ENCODE measurements around the gene ZNF784. TPM values are rescaled to one million over a fixed set of nuclear protein-coding genes. Genes with fewer than 3 reads are reported as not detected.

The ZNF784 gene
- total RNA-seq, 1 experiment from 2014 or later, result 9.9 TPM

- CTCF ChIA-PET, result interaction anchor here (2.3 kb wide), 1 partner anchor 10 kb away, joined by 5 read pairs; no protein-coding TSS in a partner anchor
- POLR2A ChIA-PET, result no interaction called here
- H3K4me1 Mint-ChIP-seq, result 0 out of 2 replicates have a peak, but pooled peaks cover 3% of the 10 kb centered on the region
- H3K4me3 Mint-ChIP-seq, result no peak overlapping the region
- peaks cover 19% of the 10 kb centered on the region for H3K36me3 Mint-ChIP-seq
- peaks cover 3% of the 10 kb centered on the region; the same call in 1 of the 2 replicates for H3K27me3 Mint-ChIP-seq (ENCODE audit: low read depth)
- DNase-seq (ENCODE audit: low spot score) (no peak), ATAC-seq (no peak)
- H3K9me3 Mint-ChIP-seq, result 0 out of 2 replicates have a peak, but pooled peaks cover 3% of the 10 kb centered on the region
- TF ChIP-seq TP53 (CRISPR knock-in tag; IDR thresholded peaks at IDR 0.05) (no peak), ZNF232 (CRISPR knock-in tag; IDR thresholded peaks at IDR 0.05) (no peak), ZNF423 (CRISPR knock-in tag; IDR thresholded peaks at IDR 0.05) (no peak), ZNF317 (CRISPR knock-in tag; IDR thresholded peaks at IDR 0.05; ENCODE audit: borderline replicate concordance, low read depth) (no peak), ZNF416 (CRISPR knock-in tag; IDR thresholded peaks at IDR 0.05) (no peak), FOXK1 (CRISPR knock-in tag; IDR thresholded peaks at IDR 0.05) (no peak), E2F1 (CRISPR knock-in tag; IDR thresholded peaks at IDR 0.05) (no peak), NR3C1 (CRISPR knock-in tag; conservative IDR thresholded peaks at IDR 0.05; ENCODE audit: low read depth) (no peak), PRRX2 (CRISPR knock-in tag; IDR thresholded peaks at IDR 0.05) (no peak), SOX15 (CRISPR knock-in tag; IDR thresholded peaks at IDR 0.05) (no peak), MLX (CRISPR knock-in tag; IDR thresholded peaks at IDR 0.05) (no peak), EMX1 (CRISPR knock-in tag; IDR thresholded peaks at IDR 0.05) (no peak)
- TF ChIP-seq, protein P1, sequence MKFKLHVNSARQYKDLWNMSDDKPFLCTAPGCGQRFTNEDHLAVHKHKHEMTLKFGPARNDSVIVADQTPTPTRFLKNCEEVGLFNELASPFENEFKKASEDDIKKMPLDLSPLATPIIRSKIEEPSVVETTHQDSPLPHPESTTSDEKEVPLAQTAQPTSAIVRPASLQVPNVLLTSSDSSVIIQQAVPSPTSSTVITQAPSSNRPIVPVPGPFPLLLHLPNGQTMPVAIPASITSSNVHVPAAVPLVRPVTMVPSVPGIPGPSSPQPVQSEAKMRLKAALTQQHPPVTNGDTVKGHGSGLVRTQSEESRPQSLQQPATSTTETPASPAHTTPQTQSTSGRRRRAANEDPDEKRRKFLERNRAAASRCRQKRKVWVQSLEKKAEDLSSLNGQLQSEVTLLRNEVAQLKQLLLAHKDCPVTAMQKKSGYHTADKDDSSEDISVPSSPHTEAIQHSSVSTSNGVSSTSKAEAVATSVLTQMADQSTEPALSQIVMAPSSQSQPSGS (CRISPR knock-in tag; IDR thresholded peaks at IDR 0.05; ENCODE audit: borderline replicate concordance, low read depth), result no peak
- TF ChIP-seq, protein P2, sequence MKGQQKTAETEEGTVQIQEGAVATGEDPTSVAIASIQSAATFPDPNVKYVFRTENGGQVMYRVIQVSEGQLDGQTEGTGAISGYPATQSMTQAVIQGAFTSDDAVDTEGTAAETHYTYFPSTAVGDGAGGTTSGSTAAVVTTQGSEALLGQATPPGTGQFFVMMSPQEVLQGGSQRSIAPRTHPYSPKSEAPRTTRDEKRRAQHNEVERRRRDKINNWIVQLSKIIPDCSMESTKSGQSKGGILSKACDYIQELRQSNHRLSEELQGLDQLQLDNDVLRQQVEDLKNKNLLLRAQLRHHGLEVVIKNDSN (CRISPR knock-in tag; IDR thresholded peaks at IDR 0.05), result no peak
- TF ChIP-seq, protein P3, sequence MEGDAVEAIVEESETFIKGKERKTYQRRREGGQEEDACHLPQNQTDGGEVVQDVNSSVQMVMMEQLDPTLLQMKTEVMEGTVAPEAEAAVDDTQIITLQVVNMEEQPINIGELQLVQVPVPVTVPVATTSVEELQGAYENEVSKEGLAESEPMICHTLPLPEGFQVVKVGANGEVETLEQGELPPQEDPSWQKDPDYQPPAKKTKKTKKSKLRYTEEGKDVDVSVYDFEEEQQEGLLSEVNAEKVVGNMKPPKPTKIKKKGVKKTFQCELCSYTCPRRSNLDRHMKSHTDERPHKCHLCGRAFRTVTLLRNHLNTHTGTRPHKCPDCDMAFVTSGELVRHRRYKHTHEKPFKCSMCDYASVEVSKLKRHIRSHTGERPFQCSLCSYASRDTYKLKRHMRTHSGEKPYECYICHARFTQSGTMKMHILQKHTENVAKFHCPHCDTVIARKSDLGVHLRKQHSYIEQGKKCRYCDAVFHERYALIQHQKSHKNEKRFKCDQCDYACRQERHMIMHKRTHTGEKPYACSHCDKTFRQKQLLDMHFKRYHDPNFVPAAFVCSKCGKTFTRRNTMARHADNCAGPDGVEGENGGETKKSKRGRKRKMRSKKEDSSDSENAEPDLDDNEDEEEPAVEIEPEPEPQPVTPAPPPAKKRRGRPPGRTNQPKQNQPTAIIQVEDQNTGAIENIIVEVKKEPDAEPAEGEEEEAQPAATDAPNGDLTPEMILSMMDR (IDR thresholded peaks at IDR 0.05), result no peak
- 0 out of 2 replicates have a peak overlapping the region, but pooled peaks have one; percentile 53 for H3K27ac Mint-ChIP-seq
These were observed 7.9 kb downstream of the ZNF784 start for GRCh38 chr19:55616395-55616875.

GRCh38 chr19:55615543-55616394, 8.6 kb downstream of the ZNF784 start:
- H3K9me3 Mint-ChIP-seq, result 0 out of 2 replicates have a peak, but pooled peaks cover 3% of the 10 kb centered on the region
- H3K27me3 Mint-ChIP-seq (ENCODE audit: low read depth), result peaks cover 3% of the 10 kb centered on the region; the same call in 1 of the 2 replicates
- H3K36me3 Mint-ChIP-seq, result peaks cover 19% of the 10 kb centered on the region
- H3K27ac Mint-ChIP-seq, result no peak overlapping the region
- TF ChIP-seq ZNF232 (CRISPR knock-in tag; IDR thresholded peaks at IDR 0.05) (no peak), NR3C1 (CRISPR knock-in tag; conservative IDR thresholded peaks at IDR 0.05; ENCODE audit: low read depth) (no peak), NFYB (CRISPR knock-in tag; conservative IDR thresholded peaks at IDR 0.05; ENCODE audit: low read depth) (no peak), AFF4 (CRISPR knock-in tag; IDR thresholded peaks at IDR 0.05; ENCODE audit: borderline replicate concordance) (no peak), ZNF317 (CRISPR knock-in tag; IDR thresholded peaks at IDR 0.05; ENCODE audit: borderline replicate concordance, low read depth) (no peak), SOX15 (CRISPR knock-in tag; IDR thresholded peaks at IDR 0.05) (no peak), ZNF219 (CRISPR knock-in tag; IDR thresholded peaks at IDR 0.05; ENCODE audit: borderline replicate concordance) (no peak), GRHL2 (CRISPR knock-in tag; IDR thresholded peaks at IDR 0.05; ENCODE audit: insufficient replicate concordance, severe bottlenecking) (no peak)
- TF ChIP-seq, protein P2 (CRISPR knock-in tag; IDR thresholded peaks at IDR 0.05), result no peak
- ATAC-seq, result no peak
- H3K4me1 Mint-ChIP-seq, result 0 out of 2 replicates have a peak, but pooled peaks cover 3% of the 10 kb centered on the region
- DNase-seq (ENCODE audit: low spot score), result no peak
- no peak overlapping the region for H3K4me3 Mint-ChIP-seq
- CTCF ChIA-PET, result interaction anchor here (2.3 kb wide), 1 partner anchor 9 kb away, joined by 5 read pairs; no protein-coding TSS in a partner anchor
- POLR2A ChIA-PET, result no interaction called here
